Measurements from ENCODE around the gene EMID1. TPM values are rescaled to one million over a fixed set of nuclear protein-coding genes. Genes with fewer than 3 reads are reported as not detected.
A peak's percentile ranks its signal among the peaks of the same experiment; 100 is the strongest.

Gene EMID1
- total RNA-seq, 2 experiments from 2014 or later: not detected

DNA sequence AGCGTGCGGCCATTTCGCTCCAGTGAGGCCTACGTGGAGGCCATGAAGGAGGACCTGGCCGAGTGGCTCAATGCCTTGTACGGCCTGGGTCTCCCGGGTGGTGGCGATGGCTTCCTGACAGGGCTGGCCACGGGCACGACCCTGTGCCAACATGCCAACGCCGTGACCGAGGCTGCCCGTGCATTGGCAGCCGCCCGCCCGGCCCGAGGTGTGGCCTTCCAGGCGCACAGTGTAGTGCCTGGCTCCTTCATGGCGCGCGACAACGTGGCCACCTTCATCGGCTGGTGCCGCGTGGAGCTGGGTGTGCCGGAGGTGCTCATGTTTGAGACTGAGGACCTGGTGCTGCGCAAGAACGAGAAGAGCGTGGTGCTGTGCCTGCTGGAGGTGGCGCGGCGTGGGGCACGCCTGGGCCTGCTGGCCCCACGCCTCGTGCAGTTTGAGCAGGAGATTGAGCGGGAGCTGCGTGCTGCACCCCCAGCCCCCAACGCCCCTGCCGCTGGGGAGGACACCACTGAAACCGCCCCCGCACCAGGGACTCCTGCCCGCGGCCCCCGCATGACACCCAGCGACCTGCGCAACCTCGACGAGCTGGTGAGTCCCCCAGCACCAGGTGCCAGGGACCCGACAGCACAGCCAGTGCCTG, 102.6 kb downstream of the EMID1 start:
- H3K27ac Mint-ChIP-seq: no peak overlapping the region
- POLR2A ChIA-PET: no interaction called here
- intact Hi-C loops (cut with DNase I, micrococcal nuclease): no loop called here

GRCh38 chr22:29308791-29309262, 103.1 kb downstream of the EMID1 start:
- Mint-ChIP-seq H3K4me1 (ENCODE audit: low read depth) (peaks cover 14% of the 10 kb centered on the region), H3K36me3 (ENCODE audit: low read depth) (no peaks in the 10 kb centered on the region), H3K9me3 (no peaks in the 10 kb centered on the region), H3K4me3 (peak overlapping the region; percentile 34), H3K27me3 (peaks cover 41% of the 10 kb centered on the region), H3K27ac (no peak overlapping the region)
- Histone ChIP-seq H3K4me3 (ENCODE audit: low read length) (no peak overlapping the region), H3K27me3 (ENCODE audit: control insufficient read depth in 1 of 2, insufficient read depth in 2 of 2, low read length in 2 of 2) (peaks cover 32 to 33% of the 10 kb centered on the region in 2 experiments), H3K9me3 (ENCODE audit: control insufficient read depth in 1 of 2, insufficient read depth in 1 of 2, low read length in 2 of 2) (peaks cover 0 to 9% of the 10 kb centered on the region in 2 experiments), H3K27ac (ENCODE audit: low read depth in 1 of 2, low read length in 2 of 2) (no peak overlapping the region), H3K36me3 (ENCODE audit: insufficient read depth, low read length) (no peaks in the 10 kb centered on the region), H3K4me1 (ENCODE audit: insufficient read depth, low read length) (peaks cover 60% of the 10 kb centered on the region)
- ATAC-seq (ENCODE audit: poor library complexity) (peak; percentile 43), DNase-seq (peak in 5 of 14 experiments; percentile 20 to 61 (median 52))
- POLR2A ChIA-PET: no interaction called here
- TF ChIP-seq, protein P1, sequence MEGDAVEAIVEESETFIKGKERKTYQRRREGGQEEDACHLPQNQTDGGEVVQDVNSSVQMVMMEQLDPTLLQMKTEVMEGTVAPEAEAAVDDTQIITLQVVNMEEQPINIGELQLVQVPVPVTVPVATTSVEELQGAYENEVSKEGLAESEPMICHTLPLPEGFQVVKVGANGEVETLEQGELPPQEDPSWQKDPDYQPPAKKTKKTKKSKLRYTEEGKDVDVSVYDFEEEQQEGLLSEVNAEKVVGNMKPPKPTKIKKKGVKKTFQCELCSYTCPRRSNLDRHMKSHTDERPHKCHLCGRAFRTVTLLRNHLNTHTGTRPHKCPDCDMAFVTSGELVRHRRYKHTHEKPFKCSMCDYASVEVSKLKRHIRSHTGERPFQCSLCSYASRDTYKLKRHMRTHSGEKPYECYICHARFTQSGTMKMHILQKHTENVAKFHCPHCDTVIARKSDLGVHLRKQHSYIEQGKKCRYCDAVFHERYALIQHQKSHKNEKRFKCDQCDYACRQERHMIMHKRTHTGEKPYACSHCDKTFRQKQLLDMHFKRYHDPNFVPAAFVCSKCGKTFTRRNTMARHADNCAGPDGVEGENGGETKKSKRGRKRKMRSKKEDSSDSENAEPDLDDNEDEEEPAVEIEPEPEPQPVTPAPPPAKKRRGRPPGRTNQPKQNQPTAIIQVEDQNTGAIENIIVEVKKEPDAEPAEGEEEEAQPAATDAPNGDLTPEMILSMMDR (IDR thresholded peaks at IDR 0.05): no peak
- CTCF ChIA-PET: no interaction called here
- intact Hi-C loops (cut with DNase I, micrococcal nuclease): no loop called here

More for the DNA sequence above, 102.6 kb downstream of the EMID1 start:
- Histone ChIP-seq H3K4me3 (ENCODE audit: low read length) (no peak overlapping the region), H3K4me1 (ENCODE audit: insufficient read depth, low read length) (peaks cover 55% of the 10 kb centered on the region), H3K27ac (ENCODE audit: low read depth in 1 of 2, low read length in 2 of 2) (no peak overlapping the region), H3K27me3 (ENCODE audit: control insufficient read depth in 1 of 2, insufficient read depth in 2 of 2, low read length in 2 of 2) (peaks cover 27 to 28% of the 10 kb centered on the region in 2 experiments), H3K9me3 (ENCODE audit: control insufficient read depth in 1 of 2, insufficient read depth in 1 of 2, low read length in 2 of 2) (peaks cover 0 to 4% of the 10 kb centered on the region in 2 experiments), H3K36me3 (ENCODE audit: insufficient read depth, low read length) (no peaks in the 10 kb centered on the region)
- TF ChIP-seq, protein P1 (IDR thresholded peaks at IDR 0.05): no peak
- ATAC-seq (ENCODE audit: poor library complexity): no peak
- CTCF ChIA-PET: no interaction called here
- H3K36me3 Mint-ChIP-seq (ENCODE audit: low read depth): no peaks in the 10 kb centered on the region
- peaks cover 12% of the 10 kb centered on the region for H3K4me1 Mint-ChIP-seq (ENCODE audit: low read depth)
- H3K4me3 Mint-ChIP-seq: peak overlapping the region; percentile 34
- H3K9me3 Mint-ChIP-seq: no peaks in the 10 kb centered on the region
- peaks cover 36% of the 10 kb centered on the region for H3K27me3 Mint-ChIP-seq
- peak in 1 of 14 experiments; percentile 22 for DNase-seq

Other genes starting within 250 kb of the EMID1 start
- not detected for gene C22orf31, start 144.1 kb upstream of the EMID1 start, total RNA-seq
- gene KREMEN1, start 132.9 kb upstream of the EMID1 start, total RNA-seq: not detected
- 10 to 100 TPM in 1 of 2 experiments, 1 to 10 TPM in 1; 9.0 to 11.7 TPM for gene RHBDD3, start 62.1 kb downstream of the EMID1 start, total RNA-seq
- gene EWSR1, start 62.4 kb downstream of the EMID1 start, total RNA-seq: 100 to 1,000 TPM; 292 to 309 TPM
- under 1 TPM; 0.28 to 0.77 TPM for gene GAS2L1, start 100.8 kb downstream of the EMID1 start, total RNA-seq
- under 1 TPM; 0.30 to 0.36 TPM for gene RASL10A, start 109.8 kb downstream of the EMID1 start, total RNA-seq
- 10 to 100 TPM; 25.6 to 26.4 TPM for gene AP1B1, start 182.7 kb downstream of the EMID1 start, total RNA-seq
- not detected for gene RFPL1, start 232.7 kb downstream of the EMID1 start, total RNA-seq

Measured in CD4-positive, alpha-beta T cell (primary cell).